SU-DHL-6 (cell line): ENCODE results near the gene SLC18A2.

Experiments
- CTCF ChIP-seq: fragments of 200-600 bp; sonication (generic); IDR thresholded peaks from one replicate; pipeline ENCODE4 v1.5.1; 2017; ENCODE audit warnings: antibody characterized with exemption, mild to moderate bottlenecking, low read length, moderate library complexity; ENCODE audit not compliant: insufficient read depth, poor library complexity, severe bottlenecking
- EZH2phosphoT487 ChIP-seq: fragments of 200-600 bp; sonication (generic), shearing (Covaris generic); conservative IDR thresholded peaks from 2 replicates; pipeline ENCODE4 v1.6.1; 2018; ENCODE audit warnings: mild to moderate bottlenecking, antibody characterized with exemption, low read length, moderate library complexity, mixed read lengths

- TF ChIP-seq CTCF (no peak), EZH2phosphoT487 (no peak)
These were observed 1.5 kb downstream of the SLC18A2 start for GRCh38 chr10:117242463-117242832.
